Activated T-cell treated with anti-CD3 and anti-CD28 coated beads, Interleukin-2, amount 50 U/mL, for 4 hours (primary cell): ENCODE measurements around the gene CNOT9. TPM values are rescaled to one million over a fixed set of nuclear protein-coding genes. Genes with fewer than 3 reads are reported as not detected.
A peak's percentile ranks its signal among the peaks of the same experiment; 100 is the strongest.

Source experiments
- ATAC-seq, 2 donors: fragments of 200-7000 bp; cut with Tn5 transposase; one replicate each; pipeline ENCODE4 v1.10.0; 2021
- DNase-seq: peaks from one replicate; pipeline ENCODE4 v3.0.0-alpha.2; 2020
- H3K27me3 Mint-ChIP-seq: one replicate; pipeline ENCODE4 v1.8.0; 2021; ENCODE audit warnings: low read depth, mixed read lengths
- H3K36me3 Mint-ChIP-seq: one replicate; pipeline ENCODE4 v1.8.0; 2022; ENCODE audit warnings: mixed read lengths; ENCODE audit not compliant: insufficient read depth
- H3K4me1 Mint-ChIP-seq: one replicate; pipeline ENCODE4 v1.8.0; 2021; ENCODE audit warnings: low read depth, mixed read lengths
- H3K4me3 Mint-ChIP-seq: one replicate; pipeline ENCODE4 v1.8.0; 2021; ENCODE audit warnings: mild to moderate bottlenecking, moderate library complexity, mixed read lengths
- H3K9me3 Mint-ChIP-seq: one replicate; pipeline ENCODE4 v1.8.0; 2021; ENCODE audit warnings: mixed read lengths
- total RNA-seq, 3 donors: library from RNA; stranded (reverse); gene quantifications; one replicate each; pipeline ENCODE4 v1.2.1, GENCODE V29; 2021

The CNOT9 gene
- total RNA-seq, 3 donors from 2014 or later = 111 to 126 (median 119) TPM

DNA sequence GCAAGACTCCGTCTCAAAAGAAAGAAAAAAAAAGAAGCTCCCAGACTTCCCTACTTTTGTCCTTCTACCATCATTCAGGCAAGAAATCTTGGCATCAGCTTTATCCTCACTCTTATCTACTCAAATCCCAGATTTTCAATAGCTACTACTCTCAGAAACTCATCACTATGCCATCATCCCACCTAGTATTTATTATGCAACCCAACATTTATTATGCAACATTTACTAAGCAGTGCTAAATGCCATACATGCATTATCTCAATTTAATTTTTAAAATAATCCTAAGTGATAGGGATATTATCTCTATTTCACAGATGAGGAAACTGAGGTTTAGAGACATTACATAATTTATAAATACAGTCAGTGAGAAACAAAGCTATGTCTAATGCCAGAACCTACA is 4.6 kb upstream of the CNOT9 start:
- Mint-ChIP-seq H3K9me3 (no peaks in the 10 kb centered on the region), H3K4me1 (peaks cover 24% of the 10 kb centered on the region), H3K4me3 (no peak overlapping the region), H3K36me3 (peaks cover 35% of the 10 kb centered on the region), H3K27me3 (no peaks in the 10 kb centered on the region)
- DNase-seq = no peak
- ATAC-seq = no peak

DNA sequence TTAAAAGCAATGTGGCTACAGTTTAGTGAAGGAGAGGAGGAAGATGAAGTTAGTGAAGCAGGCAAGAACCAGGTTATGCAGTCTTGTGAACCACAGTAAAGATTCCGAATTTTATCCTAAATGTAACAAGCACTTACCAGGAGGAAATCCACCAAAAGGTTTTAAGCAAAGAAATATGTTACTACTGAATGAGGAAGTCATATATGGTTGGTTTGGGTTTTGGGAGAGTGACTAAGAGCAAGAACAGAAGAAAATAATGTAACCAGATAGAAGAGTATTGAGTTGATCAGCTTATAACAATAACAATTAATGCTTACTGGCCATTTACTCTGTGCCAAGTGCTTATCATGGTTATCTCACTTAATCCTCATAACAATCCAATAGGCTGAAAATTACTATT is 2.3 kb upstream of the CNOT9 start:
- H3K27me3 Mint-ChIP-seq = no peaks in the 10 kb centered on the region
- peak overlapping the region; percentile 97 for H3K4me3 Mint-ChIP-seq
- ATAC-seq = no peak
- no peaks in the 10 kb centered on the region for H3K9me3 Mint-ChIP-seq
- DNase-seq = no peak
- peaks cover 40% of the 10 kb centered on the region for H3K4me1 Mint-ChIP-seq
- H3K36me3 Mint-ChIP-seq = peaks cover 28% of the 10 kb centered on the region

DNA sequence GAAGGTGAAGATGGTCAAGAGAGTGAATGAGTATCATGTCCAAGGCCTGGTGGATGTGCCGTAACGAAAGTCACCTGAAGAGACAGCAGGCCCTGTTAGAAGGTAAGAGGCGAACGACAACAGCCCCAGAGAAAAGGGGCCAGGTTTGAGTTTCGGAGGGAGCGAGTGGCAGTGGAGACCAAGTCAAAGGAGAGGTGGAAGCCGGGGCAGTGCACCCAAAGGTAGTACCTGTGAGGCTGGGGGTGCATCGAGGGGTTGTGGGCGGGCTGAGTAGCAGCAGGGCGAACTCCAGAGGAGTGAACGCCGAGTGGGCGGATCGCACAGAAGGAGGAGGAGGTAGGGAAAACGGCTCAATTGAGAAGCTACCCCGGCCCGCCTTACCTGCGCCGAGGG is 846 bp upstream of the CNOT9 start:
- peak; percentile 53 to 54 for ATAC-seq
- no peaks in the 10 kb centered on the region for H3K9me3 Mint-ChIP-seq
- peak overlapping the region; percentile 97 for H3K4me3 Mint-ChIP-seq
- no peak for DNase-seq
- no peaks in the 10 kb centered on the region for H3K27me3 Mint-ChIP-seq
- peaks cover 24% of the 10 kb centered on the region for H3K36me3 Mint-ChIP-seq
- H3K4me1 Mint-ChIP-seq = peaks cover 48% of the 10 kb centered on the region

DNA sequence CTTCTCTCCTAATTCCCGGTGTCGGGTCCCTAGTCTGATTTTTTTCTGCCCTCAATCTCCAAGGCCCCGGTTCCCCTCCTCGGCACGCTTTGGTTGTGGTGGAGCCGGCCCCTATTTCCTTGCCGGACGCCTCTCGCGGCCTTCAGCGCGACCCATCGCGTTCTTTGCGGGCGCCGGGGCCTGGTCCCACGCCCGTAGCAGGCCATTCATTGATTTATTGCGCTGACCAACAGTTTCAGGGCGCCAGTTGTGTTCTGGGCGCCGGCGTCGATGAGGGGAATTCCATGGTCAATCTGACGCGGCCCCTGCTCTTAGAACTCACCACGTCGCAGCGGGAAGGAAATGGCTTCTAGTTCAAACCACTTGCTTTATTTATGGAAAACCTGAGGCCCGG is 396 bp downstream of the CNOT9 start:
- H3K36me3 Mint-ChIP-seq = peaks cover 25% of the 10 kb centered on the region
- no peaks in the 10 kb centered on the region for H3K27me3 Mint-ChIP-seq
- peak overlapping the region; percentile 97 for H3K4me3 Mint-ChIP-seq
- ATAC-seq (peak; percentile 21 to 30), DNase-seq (peak; percentile 47)
- H3K9me3 Mint-ChIP-seq = no peaks in the 10 kb centered on the region
- H3K4me1 Mint-ChIP-seq = peaks cover 47% of the 10 kb centered on the region

DNA sequence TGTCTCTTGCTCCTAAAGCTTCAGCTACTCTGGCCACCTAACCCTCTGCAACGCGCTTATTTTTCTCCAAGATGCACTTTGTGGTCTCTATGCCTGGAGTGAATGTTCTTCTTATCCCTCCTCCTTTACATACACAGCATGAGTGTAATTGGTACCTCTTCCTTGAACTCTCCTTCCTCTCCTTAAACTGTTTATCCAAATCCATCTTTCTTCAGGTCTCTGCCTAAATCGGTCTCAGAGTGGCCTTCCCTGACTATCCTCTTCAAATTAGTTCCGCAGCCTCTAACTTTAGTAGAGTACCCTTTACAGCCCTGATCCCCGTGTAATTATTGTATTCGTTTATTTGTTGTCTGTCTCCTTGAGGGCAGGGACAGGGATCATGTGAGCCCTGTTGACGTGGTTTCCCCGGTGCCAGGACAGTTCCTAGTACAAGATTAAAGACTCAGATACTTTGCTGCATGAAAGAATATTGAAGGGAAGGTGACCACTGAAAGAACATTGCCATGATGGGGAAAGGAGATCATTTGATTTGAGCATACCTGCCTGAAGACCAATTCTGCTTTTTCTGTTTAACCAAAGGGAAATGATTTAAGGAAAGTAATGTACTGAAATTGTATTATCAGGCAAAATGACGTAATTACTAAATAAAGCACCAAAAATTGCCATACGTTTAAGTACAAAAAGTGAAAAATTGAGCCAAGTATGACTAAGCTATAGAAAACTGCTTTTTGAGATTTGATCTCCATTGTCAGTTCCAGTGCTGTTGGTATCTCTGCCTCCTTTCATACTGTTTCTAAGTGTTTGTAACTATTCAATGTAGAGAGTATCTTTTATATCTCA is 1.2 kb downstream of the CNOT9 start:
- ATAC-seq (no peak), DNase-seq (no peak)
- Mint-ChIP-seq H3K9me3 (no peaks in the 10 kb centered on the region), H3K4me1 (peaks cover 50% of the 10 kb centered on the region), H3K36me3 (peaks cover 22% of the 10 kb centered on the region), H3K4me3 (peak overlapping the region; percentile 97), H3K27me3 (no peaks in the 10 kb centered on the region)

DNA sequence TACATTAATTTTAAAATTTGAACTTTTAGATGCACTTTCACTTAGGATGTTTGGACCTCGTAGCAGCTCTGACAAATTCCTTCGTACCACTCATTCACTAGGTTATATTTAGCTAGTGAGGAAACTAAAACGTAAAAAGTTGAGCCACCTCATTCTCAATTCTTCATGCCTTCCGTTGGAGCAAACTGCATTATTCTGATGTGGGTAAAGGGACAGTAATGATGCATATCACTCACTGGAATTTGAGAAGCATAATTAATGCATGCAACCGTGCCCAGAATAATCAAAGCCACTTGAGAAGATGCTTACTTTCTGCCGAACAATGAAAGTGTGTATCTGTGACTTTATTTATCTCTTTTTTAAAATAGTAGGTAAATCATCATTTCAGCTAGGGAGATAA is 2.2 kb downstream of the CNOT9 start:
- DNase-seq (no peak), ATAC-seq (no peak)
- Mint-ChIP-seq H3K4me3 (peak overlapping the region; percentile 97), H3K9me3 (no peaks in the 10 kb centered on the region), H3K4me1 (peaks cover 54% of the 10 kb centered on the region), H3K27me3 (no peaks in the 10 kb centered on the region), H3K36me3 (peaks cover 24% of the 10 kb centered on the region)

DNA sequence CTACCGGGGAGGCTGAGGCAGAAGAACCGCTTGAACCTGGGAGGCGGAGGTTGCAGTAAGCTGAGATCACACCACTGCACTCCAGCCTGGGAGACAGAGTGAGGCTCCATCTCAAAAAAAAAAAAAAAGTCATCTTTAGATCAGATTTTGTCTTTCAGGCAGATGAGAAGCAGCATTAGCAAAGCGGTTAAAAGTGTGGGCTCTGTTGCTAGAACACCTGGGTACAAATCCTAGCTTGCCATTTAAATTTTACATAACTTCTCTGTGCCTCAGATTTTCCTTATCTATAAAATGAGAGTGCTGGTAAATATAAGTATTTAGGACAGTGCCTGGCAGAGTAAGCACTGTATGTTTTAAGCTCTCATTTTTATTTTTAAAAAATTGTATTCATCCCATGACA is 8.2 kb downstream of the CNOT9 start:
- H3K4me1 Mint-ChIP-seq = peaks cover 43% of the 10 kb centered on the region
- no peak for DNase-seq
- no peak overlapping the region for H3K4me3 Mint-ChIP-seq
- no peaks in the 10 kb centered on the region for H3K9me3 Mint-ChIP-seq
- ATAC-seq = no peak
- peaks cover 17% of the 10 kb centered on the region for H3K36me3 Mint-ChIP-seq
- no peaks in the 10 kb centered on the region for H3K27me3 Mint-ChIP-seq

DNA sequence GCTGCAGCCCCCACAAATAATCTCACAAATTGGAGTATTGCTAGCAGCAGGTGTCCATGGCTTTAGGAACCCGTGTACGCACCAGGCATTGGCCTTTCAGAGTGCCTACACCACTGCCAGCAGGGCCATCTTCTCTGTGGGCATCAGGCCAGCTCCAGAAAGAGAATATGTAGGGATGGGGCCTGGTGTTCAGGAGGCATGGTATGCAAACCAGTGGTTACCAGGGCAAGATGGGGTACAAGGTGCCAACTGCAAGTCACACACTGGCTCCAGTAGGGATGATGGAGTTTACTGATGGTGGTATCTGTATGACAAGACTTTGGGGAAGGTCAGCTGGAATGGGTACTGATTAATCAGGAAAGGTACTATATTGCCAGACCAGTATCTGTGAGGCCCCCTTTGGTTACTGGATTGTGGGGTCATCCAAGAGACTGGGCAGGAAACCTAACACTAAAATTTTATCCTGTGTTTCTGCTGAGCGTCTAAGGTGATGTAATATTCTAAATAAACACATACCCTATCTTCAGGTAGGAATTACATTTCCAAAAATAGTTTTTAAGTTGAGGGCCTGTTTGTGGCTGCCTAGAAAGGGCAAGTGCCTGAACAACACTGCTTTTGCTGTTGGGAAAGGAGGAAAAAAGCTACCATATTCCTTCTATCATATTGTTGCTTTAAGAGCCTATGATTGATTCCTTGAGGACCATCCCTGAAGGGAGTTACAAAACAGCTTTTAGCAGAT is 9.0 kb downstream of the CNOT9 start:
- ATAC-seq = no peak
- no peak for DNase-seq
- Mint-ChIP-seq H3K4me3 (no peak overlapping the region), H3K9me3 (no peaks in the 10 kb centered on the region), H3K4me1 (peaks cover 44% of the 10 kb centered on the region), H3K36me3 (peaks cover 20% of the 10 kb centered on the region), H3K27me3 (no peaks in the 10 kb centered on the region)

DNA sequence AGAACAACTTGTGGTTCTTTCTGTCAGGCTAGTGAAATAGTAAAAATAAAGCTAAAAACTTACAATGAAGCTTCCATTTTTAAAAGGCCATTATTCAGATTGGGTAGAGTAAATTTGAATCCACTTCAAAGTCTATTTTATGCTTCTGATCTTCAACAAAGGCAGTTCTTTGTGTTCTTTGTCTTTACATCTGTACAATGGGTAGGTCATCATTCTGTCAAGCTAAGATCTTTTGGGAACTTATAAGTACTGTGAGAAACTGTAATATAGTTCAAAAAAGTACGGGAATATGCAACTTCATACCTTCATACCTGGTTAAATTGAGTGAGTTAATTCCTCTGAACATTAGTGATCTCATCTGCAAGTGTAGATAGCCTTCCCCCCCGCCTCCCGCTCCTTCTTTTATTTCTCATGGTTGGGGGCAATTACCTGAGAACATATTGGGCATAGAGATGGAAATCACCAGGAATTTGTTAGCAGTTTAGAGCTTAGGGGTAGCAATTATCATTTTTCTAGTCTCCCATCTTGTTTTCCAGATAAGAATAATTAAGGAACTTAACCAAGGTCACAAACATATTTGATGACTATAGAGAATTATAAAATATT is 9.7 kb downstream of the CNOT9 start:
- H3K27me3 Mint-ChIP-seq = no peaks in the 10 kb centered on the region
- peaks cover 44% of the 10 kb centered on the region for H3K4me1 Mint-ChIP-seq
- ATAC-seq (no peak), DNase-seq (no peak)
- H3K9me3 Mint-ChIP-seq = no peaks in the 10 kb centered on the region
- no peak overlapping the region for H3K4me3 Mint-ChIP-seq
- H3K36me3 Mint-ChIP-seq = peaks cover 24% of the 10 kb centered on the region

DNA sequence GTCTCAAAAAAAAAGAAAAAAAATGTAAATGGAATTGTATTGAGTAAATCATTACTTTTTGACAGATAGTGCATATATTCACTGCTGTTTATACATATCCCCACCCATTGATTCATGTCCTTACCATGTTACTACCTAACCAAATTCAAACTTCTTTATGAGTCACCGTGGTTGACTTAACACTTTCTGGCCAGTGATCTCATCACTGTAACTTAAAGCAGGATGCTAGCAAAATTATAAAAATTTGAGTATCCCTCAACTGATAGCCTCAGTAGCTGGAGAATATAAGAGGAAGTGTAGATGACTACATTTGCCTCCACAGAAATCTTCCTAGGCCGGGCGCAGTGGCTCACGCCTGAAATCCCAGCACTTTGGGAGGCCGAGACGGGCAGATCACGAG is 13.4 kb downstream of the CNOT9 start:
- DNase-seq = no peak

DNA sequence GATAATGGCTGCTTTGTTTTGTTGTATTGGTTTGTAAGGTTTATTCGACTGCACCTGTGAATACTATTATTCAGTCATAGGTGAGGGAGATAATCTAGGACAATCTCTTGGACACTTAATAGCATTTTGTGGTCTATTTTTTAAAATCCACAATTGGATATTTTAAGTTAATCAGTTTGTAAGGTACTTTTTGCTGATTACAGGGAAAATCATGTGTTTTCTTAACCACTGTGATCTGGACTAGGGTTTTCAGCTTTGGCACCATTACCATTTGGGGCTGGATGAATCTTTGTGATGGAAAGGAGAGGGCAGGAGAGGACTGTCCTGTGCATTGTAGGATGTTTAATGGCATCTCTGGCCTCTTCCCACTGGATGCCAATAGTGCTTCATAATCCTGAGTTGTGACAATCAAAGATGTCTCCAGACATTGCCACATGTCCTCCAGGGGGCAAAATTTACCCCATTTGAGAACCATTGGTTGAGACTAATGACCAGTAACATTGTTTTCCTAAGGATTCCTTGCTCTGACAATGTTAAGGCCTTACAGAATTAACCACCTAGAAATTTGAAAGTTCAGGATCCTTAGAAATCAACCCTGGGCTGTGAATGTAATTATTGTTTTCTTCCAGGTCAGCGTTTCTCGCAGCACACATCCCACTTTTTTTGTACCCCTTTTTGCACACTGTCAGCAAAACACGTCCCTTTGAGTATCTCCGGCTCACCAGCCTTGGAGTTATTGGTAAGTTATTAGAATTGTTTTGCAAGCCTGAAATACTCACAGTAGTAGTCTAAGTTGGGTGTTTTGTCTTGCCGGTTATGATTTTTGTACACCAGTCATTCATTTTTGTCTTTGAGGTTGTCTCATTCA is 15.6 kb downstream of the CNOT9 start:
- no peak overlapping the region for H3K4me3 Mint-ChIP-seq
- peaks cover 38% of the 10 kb centered on the region for H3K36me3 Mint-ChIP-seq
- H3K27me3 Mint-ChIP-seq = no peaks in the 10 kb centered on the region
- ATAC-seq (no peak), DNase-seq (no peak)
- peaks cover 12% of the 10 kb centered on the region for H3K4me1 Mint-ChIP-seq
- H3K9me3 Mint-ChIP-seq = no peaks in the 10 kb centered on the region

More for the DNA sequence above, 13.4 kb downstream of the CNOT9 start:
- Mint-ChIP-seq H3K4me1 (peaks cover 30% of the 10 kb centered on the region), H3K36me3 (peaks cover 34% of the 10 kb centered on the region), H3K4me3 (no peak overlapping the region), H3K27me3 (no peaks in the 10 kb centered on the region), H3K9me3 (no peaks in the 10 kb centered on the region)
- ATAC-seq = peak; percentile 98 to 99

DNA sequence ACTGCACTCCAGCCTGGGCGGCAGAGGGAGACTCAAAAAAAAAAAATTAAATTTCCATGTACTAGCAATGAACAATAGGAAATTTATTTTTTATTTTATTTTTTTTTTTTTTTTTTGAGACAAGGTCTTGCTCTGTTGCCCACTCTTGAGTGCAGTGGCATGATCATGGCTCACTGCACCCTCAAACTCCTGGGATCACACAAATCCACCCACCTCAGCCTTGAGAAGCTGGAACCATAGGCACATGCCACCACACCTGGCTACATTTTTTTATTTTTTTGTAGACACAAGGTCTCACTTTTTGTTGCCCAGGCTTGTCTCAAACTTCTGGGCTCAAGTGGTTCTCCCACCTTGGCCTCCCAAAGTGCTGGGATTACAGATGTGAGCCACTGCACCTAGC is 16.9 kb downstream of the CNOT9 start:
- DNase-seq (no peak), ATAC-seq (no peak)
- Mint-ChIP-seq H3K4me3 (no peak overlapping the region), H3K9me3 (no peaks in the 10 kb centered on the region), H3K4me1 (peaks cover 12% of the 10 kb centered on the region), H3K36me3 (peaks cover 45% of the 10 kb centered on the region), H3K27me3 (no peaks in the 10 kb centered on the region)

DNA sequence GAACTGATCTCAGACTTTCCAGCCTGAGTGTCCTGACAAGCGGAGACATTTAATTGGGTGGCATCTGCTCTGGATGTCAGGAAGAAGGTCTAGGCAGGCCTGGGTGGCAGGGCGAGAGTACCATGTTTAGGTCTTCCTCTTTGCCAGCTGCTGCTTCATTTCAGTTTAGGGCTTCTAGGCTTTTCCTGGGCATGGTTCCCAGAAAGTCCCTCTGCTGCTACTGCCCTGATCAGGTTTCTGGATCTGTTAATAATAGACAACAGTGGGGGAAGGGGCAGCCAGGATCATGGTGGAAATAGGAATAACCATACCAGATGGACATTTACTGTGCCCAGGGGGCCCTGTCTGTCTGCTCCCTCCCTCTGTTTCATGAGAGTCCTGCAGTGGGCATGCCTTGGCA is 36.8 kb downstream of the CNOT9 start:
- Mint-ChIP-seq H3K4me3 (no peak overlapping the region), H3K27me3 (peaks cover 15% of the 10 kb centered on the region), H3K4me1 (no peaks in the 10 kb centered on the region), H3K9me3 (no peaks in the 10 kb centered on the region), H3K36me3 (no peaks in the 10 kb centered on the region)
- DNase-seq (no peak), ATAC-seq (no peak)
